ENCODE results near the gene TENT4A.
A peak's percentile ranks its signal among the peaks of the same experiment; 100 is the strongest.

TENT4A gene

GRCh38 chr5:6700685-6701355 is 12.4 kb upstream of the TENT4A start:
- DNase-seq (ENCODE audit: low spot score), result no peak

DNA sequence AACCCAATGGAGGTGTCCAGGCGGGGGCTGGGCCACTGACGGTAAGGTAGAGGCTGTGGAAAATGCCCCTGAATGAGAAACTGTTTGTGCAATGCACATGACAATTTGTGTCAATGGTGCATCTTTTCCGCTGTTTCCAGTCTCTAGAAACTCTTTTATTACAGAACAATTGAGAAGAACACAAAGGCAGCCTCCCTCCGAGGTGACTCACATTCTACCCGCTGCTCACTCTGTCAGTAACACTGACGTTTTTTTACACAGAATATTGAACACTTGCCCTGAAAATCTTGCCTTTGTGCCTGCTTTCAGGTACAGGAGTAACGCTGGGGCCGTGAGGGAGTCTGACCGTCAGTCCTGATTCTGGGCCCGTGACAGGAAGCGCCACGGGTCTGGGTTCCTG is 11.7 kb upstream of the TENT4A start:
- DNase-seq (ENCODE audit: low spot score), result no peak

DNA sequence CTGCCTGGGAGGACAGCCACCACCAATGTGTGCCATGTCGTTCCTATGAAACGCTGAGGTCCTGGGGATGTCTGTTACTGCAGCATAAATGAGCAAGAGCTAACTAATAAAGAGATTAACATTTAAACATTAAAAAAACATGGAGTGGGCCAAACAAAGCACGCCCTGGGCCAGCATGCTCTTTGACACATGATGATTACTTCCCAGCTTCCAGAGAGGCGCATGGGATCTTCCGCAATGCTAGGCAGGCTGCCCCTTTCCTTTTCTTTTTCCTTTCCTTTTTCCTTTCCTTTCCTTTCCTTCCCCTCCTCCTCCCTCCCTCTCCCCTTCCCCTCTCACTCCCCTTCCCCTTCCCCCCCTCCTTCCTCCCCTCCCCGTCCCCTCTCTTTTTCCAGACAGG is 10.6 kb upstream of the TENT4A start:
- DNase-seq (ENCODE audit: low spot score), result no peak

DNA sequence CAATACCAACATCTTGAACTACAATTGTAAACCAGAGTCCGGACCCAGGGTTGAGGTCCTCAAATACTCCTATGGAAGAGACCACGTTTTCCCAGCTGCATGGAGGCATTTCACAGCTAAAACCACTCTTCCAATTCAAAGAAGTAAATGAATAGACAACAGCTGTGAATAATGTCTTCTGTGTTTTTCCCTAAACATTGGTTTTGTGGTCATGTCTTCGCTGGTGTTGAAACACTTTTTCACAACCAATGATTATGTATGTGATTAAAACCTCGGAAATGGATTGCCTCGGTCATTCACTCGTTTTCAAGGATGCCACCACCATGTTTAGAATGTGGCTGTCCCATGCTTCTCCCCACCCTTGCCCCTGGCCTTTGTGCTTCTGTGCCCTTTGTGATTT is 9.4 kb upstream of the TENT4A start:
- DNase-seq (ENCODE audit: low spot score), result no peak

GRCh38 chr5:6704361-6704851 is 8.8 kb upstream of the TENT4A start:
- peak; percentile 65 for DNase-seq (ENCODE audit: low spot score)

- no peak for DNase-seq (ENCODE audit: low spot score)
These were observed 8.1 kb upstream of the TENT4A start for GRCh38 chr5:6705088-6705487.

- DNase-seq (ENCODE audit: low spot score), result no peak
These were observed 7.3 kb upstream of the TENT4A start for GRCh38 chr5:6705959-6706358.

DNA sequence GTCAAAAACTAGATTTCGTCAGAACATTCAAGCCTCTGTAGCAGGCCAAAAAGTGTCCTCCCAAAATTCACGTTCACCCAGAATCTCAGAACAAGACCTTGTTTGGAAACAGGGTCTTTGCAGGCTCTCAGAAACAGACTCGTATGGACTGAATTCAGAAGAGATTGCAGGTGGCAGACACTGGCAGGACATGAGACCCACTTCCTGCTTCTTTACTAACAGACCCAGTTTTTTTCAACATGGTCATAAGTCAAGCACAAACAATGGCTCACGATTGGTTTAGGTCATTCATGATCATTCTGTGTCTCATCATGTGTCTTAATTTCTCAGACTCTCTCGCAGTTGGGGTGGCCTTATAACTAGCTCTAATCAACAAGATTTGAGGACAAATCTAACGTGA is 5.4 kb upstream of the TENT4A start:
- no peak for DNase-seq (ENCODE audit: low spot score)

GRCh38 chr5:6708814-6709213 is 4.4 kb upstream of the TENT4A start:
- no peak for DNase-seq (ENCODE audit: low spot score)

- DNase-seq (ENCODE audit: low spot score), result no peak
These were observed 3.2 kb upstream of the TENT4A start for GRCh38 chr5:6710070-6710469.

GRCh38 chr5:6710551-6711318 is 2.5 kb upstream of the TENT4A start:
- no peak for DNase-seq (ENCODE audit: low spot score)

GRCh38 chr5:6711409-6712141 is 1.7 kb upstream of the TENT4A start:
- DNase-seq (ENCODE audit: low spot score), result no peak

DNA sequence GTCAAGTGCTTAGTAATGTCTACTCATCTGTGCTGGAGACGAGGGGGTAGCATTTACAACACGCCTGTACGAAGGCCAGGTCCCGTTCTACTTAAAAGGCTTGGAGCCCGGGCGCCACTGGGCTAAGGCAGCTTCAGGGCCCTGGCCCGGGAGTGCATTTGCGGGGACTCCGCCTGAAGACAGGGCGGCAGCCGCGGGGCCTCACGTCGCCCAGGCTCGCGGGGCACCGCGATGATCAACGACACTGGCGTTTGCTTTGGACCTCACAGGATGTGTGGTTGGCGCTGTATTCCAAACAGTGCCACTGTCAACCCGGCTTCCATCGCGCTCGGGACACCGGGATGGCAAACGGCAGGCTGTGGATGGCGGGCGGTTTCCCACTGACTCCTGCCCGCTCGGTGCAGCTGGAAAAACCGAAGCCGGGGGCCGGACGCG is 1.1 kb upstream of the TENT4A start:
- DNase-seq (ENCODE audit: low spot score), result peak; percentile 65

- DNase-seq (ENCODE audit: low spot score), result peak; percentile 96
These were observed 507 bp upstream of the TENT4A start for GRCh38 chr5:6712577-6713273.

- DNase-seq (ENCODE audit: low spot score), result no peak
These were observed 1.2 kb downstream of the TENT4A start for GRCh38 chr5:6714226-6715041.

- DNase-seq (ENCODE audit: low spot score), result no peak
These were observed 2.0 kb downstream of the TENT4A start for GRCh38 chr5:6715271-6715670.

- no peak for DNase-seq (ENCODE audit: low spot score)
These were observed 2.8 kb downstream of the TENT4A start for GRCh38 chr5:6715758-6716628.

DNA sequence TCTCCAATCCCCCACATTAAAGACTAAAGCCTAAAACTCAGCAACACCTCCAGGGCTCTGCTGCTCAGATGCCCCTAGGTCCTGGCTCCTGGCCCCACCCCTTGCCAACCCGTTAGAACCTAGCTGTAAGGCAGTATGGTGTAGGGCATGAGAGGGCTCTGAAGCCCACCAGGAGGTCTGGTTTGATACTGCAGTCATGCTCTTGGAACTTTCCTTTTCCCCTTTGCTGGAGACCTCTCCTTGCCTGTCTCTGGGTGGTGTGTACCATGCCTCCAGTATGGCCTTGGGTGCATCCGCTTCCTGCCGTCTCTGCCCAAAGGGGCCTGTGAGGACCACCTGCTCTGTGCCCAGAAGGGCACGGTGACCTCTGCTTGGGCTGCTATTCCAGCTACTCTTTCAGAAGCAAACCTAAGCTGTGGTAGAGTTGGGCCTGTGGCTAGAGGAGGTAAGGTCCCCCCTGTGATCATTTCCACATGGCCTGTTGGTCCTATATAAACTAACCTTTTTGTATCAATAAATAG is 3.5 kb downstream of the TENT4A start:
- DNase-seq (ENCODE audit: low spot score), result no peak

- no peak for DNase-seq (ENCODE audit: low spot score)
These were observed 4.0 kb downstream of the TENT4A start for GRCh38 chr5:6717247-6717646.

DNA sequence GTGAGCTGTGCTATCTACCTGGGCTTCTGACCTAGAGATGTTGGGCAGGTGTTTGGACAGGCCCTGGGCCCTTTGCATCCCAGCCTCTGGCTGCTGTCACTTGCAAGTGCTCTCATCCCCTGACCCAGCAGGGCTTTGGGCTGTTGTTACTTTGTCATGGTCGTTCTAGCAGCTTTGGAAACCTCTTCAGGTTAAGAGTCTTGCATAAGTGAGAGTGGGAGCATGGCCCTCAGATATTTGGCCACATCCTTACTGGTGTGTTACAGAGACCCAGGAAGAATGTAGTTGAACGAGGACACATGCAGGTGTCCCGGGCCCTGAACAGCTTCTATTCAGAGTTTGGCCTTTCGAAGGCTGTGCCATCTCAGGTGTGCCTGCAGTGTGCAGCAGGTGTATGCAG is 4.5 kb downstream of the TENT4A start:
- no peak for DNase-seq (ENCODE audit: low spot score)

All from kidney capillary endothelial cell (primary cell).